HG02588 (cell line): Measurements from ENCODE around the gene TBX2.
A peak's percentile ranks its signal among the peaks of the same experiment; 100 is the strongest.
"Not testable (repeated sequence)": the region's sequence is repeated elsewhere in the genome, so short reads cannot be mapped to it uniquely, and the experiment has no call there.

ENCODE experiments used
- ATAC-seq: cut with Tn5 transposase; IDR thresholded peaks from one replicate; pipeline ENCODE4 v1.9.1; 2021; ENCODE audit warnings: mild to moderate bottlenecking, moderate library complexity; ENCODE audit not compliant: unreplicated experiment

Gene TBX2

DNA sequence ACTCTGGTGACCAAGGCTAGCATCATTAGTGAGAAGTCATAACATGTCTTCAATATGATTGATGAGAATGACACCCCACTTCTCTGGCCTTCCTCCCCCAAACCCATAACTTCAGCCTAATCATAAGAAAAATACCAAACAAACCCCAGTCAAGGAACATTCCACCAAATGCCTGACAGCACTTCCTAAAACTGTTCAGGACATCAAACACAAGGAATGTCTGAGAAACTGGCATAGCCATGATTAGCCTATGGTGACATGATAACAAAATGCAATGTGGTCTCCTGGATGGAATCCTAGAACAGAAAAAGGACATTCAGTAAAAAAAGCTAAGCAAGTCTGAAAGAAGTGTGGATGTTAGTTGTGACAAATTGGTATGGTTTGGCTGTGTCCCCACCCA, 27.9 kb downstream of the TBX2 start:
- ATAC-seq: no peak

- no peak for ATAC-seq
Observed at GRCh38 chr17:61429274-61429673, 29.6 kb downstream of the TBX2 start.

DNA sequence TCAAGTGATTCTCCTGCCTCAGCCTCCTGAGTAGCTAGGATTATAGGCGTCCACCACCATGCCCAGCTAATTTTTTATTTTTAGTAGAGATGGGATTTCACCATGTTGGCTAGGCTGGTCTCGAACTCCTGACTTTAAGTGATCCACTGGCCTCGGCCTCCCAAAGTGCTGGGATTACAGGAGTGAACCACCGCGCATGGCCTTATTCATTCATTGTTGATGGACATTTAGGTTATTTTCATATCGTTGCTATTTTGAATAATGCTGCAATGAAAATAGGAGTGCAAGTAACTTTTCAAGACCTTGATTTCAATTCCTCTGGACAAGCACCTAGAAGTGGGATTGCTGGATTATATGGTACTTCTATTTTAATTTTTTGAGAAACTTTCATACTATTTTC, 30.2 kb downstream of the TBX2 start:
- not testable (repeated sequence) for ATAC-seq

DNA sequence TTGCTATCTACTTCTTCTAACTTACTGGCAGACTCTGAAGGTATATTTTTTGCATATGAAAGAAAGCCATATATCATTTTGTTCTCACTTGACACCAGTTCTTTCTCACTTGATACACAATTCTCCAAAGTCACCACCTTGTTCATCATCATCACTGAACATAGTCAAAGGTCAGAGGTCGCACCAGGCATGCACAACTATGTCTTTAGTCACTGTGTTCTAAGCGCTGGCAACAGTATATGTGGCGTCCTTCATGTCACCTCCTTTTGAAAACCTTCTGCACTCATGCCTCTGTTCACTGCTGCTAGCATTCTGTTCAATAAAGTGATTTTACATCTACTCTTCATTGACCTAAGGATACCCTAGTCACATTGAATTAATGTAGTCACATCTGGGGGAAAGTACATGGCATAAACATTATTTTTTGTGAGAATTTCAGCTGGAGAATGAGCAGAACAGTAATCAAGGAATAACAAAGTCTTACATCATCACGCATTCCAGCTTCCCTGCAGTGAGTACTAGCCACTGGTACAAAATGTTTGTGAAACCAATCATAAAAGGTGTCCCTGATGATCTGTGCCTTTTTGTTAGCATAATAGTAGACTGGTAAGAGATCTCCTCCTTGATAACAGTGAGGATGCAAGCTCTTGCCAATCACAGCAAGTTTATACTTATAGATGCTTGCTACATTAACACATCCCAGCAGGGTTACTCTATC, 32.1 kb downstream of the TBX2 start:
- ATAC-seq: no peak

- ATAC-seq: no peak
Observed at GRCh38 chr17:61436273-61436672, 36.6 kb downstream of the TBX2 start.

GRCh38 chr17:61436995-61437704, 37.5 kb downstream of the TBX2 start:
- no peak for ATAC-seq

DNA sequence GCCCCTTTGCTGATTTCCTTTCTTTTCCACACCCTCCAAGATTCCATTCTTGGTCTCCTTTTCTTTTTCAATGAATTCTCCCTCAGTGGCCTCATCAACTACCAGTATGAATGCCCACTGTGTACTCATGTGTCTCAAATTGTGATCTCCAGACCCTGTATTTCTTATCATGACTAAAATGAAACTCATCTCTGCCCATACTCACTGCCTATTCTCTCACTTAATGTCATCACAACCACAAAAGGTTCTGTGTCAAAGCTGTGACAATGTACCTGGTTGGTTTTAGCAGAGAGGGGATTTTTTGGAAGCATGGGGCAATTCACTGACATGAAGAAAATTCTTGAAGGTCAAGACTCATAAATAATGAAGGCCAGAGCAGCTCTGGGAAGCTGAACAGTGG, 41.1 kb downstream of the TBX2 start:
- peak; percentile 57 for ATAC-seq

DNA sequence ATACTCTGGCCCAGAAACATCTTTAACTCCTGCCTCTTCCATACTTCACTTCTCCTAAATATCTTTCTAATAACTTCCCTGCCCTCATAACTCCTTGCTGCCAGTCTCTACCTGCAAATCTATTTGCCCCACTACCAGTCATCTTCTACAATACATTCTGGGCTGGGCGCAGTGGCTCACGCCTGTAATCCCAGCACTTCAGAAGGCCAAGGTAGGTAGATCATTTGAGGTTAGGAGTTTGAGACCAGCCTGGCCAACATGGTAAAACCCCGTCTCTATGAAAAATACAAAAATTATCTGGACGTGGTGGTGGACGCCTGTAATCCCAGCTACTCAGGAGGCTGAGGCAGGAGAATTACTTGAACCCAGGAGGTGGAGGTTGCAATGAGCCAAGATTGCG, 41.9 kb downstream of the TBX2 start:
- ATAC-seq: not testable (repeated sequence)

GRCh38 chr17:61442136-61442775, 42.6 kb downstream of the TBX2 start:
- no peak for ATAC-seq

GRCh38 chr17:61442878-61443474, 43.3 kb downstream of the TBX2 start:
- no peak for ATAC-seq

GRCh38 chr17:61443475-61443882, 43.8 kb downstream of the TBX2 start:
- no peak for ATAC-seq

- no peak for ATAC-seq
Observed at GRCh38 chr17:61444075-61444474, 44.4 kb downstream of the TBX2 start.

DNA sequence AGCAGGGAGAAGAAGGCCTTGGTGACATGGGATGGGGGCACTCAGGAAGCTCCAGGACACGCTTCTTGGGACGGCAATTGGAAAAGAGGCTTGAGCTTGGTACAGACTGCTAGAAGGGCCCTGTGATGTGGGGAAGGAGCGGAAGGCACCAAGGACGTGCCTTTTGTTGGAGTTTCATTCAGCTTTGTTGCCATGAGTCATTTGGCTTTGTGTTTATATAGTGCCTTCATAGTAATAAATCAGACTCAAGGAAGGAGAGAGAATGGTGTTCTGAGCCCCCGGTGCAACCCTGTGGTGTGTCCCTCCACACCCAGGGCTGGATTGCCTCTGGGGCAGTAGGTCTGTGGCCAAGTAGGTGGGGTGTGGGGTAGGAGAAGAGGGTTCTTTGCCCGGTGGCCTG, 45.2 kb downstream of the TBX2 start:
- ATAC-seq: no peak

GRCh38 chr17:61447358-61447757, 47.7 kb downstream of the TBX2 start:
- ATAC-seq: no peak

GRCh38 chr17:61448042-61448441, 48.4 kb downstream of the TBX2 start:
- ATAC-seq: no peak

- ATAC-seq: not testable (repeated sequence)
Observed at GRCh38 chr17:61449140-61449539, 49.5 kb downstream of the TBX2 start.

DNA sequence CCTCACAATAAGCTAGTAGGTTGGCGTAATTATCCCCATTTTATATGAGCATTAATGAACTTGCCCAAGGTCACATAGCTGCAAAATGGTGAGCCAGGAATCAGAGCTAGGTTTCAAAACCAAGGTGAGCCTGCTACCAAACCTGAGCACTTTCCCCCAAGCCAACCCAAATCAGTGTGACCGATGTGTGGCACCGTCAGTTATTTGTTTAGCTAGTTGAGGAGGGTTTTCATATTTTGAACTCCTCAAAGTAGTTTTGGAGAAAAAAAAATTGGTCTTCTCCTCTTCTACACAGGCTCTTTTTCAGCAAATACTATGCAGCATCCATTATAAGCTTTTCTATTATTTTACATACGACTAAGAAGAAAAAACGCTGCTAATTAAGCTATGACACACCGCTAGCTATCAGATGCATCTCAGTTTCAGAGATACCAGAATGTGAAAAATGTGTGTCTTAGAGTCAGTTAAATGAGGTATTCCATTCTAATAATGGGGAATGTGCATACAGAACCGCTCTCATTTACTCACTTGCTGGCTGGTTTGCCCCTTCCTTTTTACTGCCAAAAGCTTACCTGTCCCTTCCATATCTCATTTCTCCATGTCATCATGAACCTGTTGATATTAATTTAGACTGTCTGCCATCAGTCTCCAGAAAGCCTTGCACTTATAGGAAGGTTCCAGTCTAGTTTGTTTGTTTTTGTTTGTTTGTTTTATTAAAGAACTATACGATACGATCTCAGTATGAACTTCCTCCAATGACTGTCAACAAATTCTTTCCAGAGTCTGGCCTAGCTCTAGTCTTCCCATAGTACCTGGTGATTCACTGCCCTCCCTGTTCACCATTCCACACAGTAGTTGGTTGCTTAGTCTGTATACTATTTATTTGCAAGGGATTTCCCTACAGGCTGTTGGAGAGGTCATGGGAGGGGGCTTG, 50.3 kb downstream of the TBX2 start:
- no peak for ATAC-seq

DNA sequence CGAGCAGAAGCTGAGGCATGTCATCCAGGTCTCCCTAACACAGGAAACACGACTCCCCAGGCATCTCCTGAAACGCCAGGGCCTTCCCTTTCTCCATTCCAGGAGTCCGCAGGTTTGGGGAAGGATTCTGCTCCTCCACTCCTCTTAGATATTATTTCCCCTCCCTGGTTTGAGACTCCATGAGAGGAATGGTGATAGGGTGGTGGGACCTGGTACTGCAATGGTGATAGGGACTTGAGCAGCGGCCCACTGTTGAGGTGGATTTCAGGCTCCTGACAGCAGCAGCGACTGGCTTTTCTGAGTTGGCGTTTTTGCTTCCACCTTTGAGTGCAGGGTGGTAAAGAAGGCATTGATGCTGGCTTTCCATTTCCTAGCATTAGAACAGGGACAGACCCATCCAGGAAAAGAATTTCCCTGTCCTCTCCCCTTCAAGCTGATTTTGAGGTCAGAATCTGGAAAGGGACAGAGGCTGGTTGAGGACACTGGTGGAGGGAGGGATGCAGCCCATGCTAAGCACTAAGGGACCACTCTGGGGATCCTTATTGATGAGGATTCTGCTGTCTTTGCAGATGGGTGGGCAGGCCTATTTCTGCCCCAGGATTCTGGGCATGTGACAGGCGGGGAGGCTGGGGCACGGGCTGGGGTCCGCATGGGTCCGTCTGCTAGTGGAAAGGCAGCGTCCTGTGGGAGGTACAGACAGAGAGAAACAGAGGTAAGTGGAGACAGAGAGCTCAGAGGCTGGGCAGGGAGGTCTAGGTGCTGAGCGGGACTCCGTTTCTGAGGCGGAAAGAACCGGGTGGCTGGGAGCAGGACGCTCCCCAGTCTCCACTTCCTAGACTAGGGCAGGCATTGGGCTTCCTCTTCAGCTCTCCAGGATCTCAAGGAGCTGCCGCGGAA, 51.2 kb downstream of the TBX2 start:
- ATAC-seq: no peak

DNA sequence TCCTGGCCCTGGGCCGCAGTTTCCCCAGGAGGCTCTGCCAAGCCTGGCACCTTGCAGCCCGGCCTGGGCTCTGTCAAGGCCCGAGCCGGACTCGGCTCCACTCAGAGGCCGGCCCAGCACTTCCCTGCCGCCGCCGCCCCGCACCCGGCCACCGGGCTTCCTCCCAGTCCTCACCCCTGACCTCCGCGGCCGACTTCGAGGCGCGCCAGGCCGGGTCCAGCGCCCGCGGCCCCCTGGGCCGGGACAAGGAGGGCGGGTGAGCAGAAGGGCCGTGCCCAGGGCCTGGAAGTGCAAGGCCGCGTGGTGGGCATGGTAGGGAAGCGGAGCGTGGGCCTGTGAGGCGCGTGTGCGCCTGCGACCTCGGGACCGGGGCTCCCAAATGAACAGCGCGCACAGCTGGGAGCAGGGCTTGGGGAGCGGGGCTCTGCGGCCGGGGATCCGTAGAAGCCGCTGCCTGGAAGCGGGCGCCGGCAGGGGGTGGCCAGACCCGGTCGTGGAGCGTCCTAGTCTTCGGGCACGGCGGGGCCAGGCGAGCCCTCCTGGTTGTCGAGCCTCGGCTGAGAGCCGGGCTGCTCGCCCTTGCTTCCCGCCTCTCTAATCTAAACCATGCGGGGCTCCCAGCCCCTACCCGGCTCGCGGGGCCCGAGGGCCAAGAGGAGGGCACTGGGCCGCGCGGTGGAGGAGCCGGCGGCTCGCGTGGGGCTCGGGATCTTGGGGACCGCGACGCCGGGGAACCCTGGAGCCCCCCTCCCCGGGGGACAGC, 52.1 kb downstream of the TBX2 start:
- no peak for ATAC-seq
